NCI-H526 treated with DMSO at 0.1 percent for 48 hours (cell line): ENCODE data around the gene ZFP3.
"Not testable (repeated sequence)": the region's sequence is repeated elsewhere in the genome, so short reads cannot be mapped to it uniquely, and the experiment has no call there.

Experiments used
- DNase-seq: peaks from one replicate; lab custom pipeline; 2025; lab: John Stamatoyannopoulos, UW

ZFP3 gene

GRCh38 chr17:5124896-5125295, 46.6 kb downstream of the ZFP3 start:
- not testable (repeated sequence) for DNase-seq

GRCh38 chr17:5126719-5127488, 48.6 kb downstream of the ZFP3 start:
- DNase-seq: no peak

GRCh38 chr17:5127910-5128309, 49.6 kb downstream of the ZFP3 start:
- no peak for DNase-seq

GRCh38 chr17:5128387-5128786, 50.1 kb downstream of the ZFP3 start:
- DNase-seq: not testable (repeated sequence)

- DNase-seq: no peak
These were observed 50.8 kb downstream of the ZFP3 start for GRCh38 chr17:5128905-5129535.

GRCh38 chr17:5129770-5130169, 51.5 kb downstream of the ZFP3 start:
- DNase-seq: not testable (repeated sequence)

- DNase-seq: not testable (repeated sequence)
These were observed 52.0 kb downstream of the ZFP3 start for GRCh38 chr17:5130261-5130660.

- not testable (repeated sequence) for DNase-seq
These were observed 52.4 kb downstream of the ZFP3 start for GRCh38 chr17:5130687-5131086.

- no peak for DNase-seq
These were observed 53.0 kb downstream of the ZFP3 start for GRCh38 chr17:5131146-5131715.

GRCh38 chr17:5131799-5132502, 53.7 kb downstream of the ZFP3 start:
- not testable (repeated sequence) for DNase-seq

- not testable (repeated sequence) for DNase-seq
These were observed 54.4 kb downstream of the ZFP3 start for GRCh38 chr17:5132503-5133225.

- no peak for DNase-seq
These were observed 55.0 kb downstream of the ZFP3 start for GRCh38 chr17:5133311-5133710.

GRCh38 chr17:5133961-5134360, 55.7 kb downstream of the ZFP3 start:
- DNase-seq: not testable (repeated sequence)

- not testable (repeated sequence) for DNase-seq
These were observed 56.3 kb downstream of the ZFP3 start for GRCh38 chr17:5134571-5134970.

GRCh38 chr17:5135131-5135712, 57.0 kb downstream of the ZFP3 start:
- not testable (repeated sequence) for DNase-seq

- DNase-seq: no peak
These were observed 57.7 kb downstream of the ZFP3 start for GRCh38 chr17:5135726-5136579.

GRCh38 chr17:5136580-5137412, 58.5 kb downstream of the ZFP3 start:
- DNase-seq: not testable (repeated sequence)

GRCh38 chr17:5137511-5138197, 59.4 kb downstream of the ZFP3 start:
- DNase-seq: not testable (repeated sequence)

- DNase-seq: not testable (repeated sequence)
These were observed 59.9 kb downstream of the ZFP3 start for GRCh38 chr17:5138198-5138544.
